ENCODE results near the gene F7.
"Not testable (repeated sequence)": the region's sequence is repeated elsewhere in the genome, so short reads cannot be mapped to it uniquely, and the experiment has no call there.

F7 gene

DNA sequence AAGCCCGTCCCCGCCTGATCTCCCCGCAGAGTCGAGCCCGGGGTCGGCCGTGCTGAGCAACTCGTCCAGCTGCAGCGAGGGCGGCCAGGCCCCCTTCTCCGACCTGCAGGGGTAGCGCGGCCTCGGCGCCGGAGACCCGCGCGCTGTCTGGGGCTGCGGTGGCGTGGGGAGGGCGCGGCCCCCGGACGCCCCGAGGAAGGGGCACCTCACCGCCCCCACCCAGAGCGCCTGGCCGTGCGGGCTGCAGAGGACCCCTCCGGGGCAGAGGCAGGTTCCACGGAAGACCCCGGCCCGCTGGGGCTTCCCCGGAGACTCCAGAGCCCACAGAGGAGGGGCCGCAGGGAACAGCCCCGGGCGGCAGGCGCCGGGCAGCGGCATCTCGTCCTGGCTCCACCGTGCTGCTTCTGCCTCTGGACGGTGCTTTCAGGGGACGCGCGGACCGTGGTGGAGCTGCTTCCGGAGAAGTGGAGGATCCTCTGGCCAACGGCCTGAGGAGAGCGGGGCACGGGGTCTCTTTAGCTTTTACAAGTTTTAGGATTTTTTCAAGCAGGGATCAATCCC, 8.8 kb upstream of the F7 start:
- no peak overlapping the region for H3K4me3 ChIP-seq (ENCODE audit: insufficient read length, low read depth)
- TF ChIP-seq SUZ12 (IDR thresholded peaks at IDR 0.05; ENCODE audit: extremely low read depth, insufficient read depth, insufficient read length) (no peak), ZNF274 (IDR thresholded peaks at IDR 0.05; ENCODE audit: low read depth, low read length) (no peak), YY1 (IDR thresholded peaks at IDR 0.05; ENCODE audit: insufficient read depth, insufficient read length) (no peak)
- H3K9me3 ChIP-seq (ENCODE audit: insufficient read depth, low read length): no peaks in the 10 kb centered on the region
- H3K4me1 ChIP-seq (ENCODE audit: insufficient read depth, insufficient read length): no peaks in the 10 kb centered on the region
- H3K36me3 ChIP-seq (ENCODE audit: insufficient read depth, insufficient read length, low read length): no peaks in the 10 kb centered on the region
- no peak overlapping the region for H3K9ac ChIP-seq (ENCODE audit: insufficient read length, low read depth)
- DNase-seq (ENCODE audit: low read depth, low spot score): no peak
- H3K27me3 ChIP-seq (ENCODE audit: insufficient read depth, insufficient read length): no peaks in the 10 kb centered on the region

DNA sequence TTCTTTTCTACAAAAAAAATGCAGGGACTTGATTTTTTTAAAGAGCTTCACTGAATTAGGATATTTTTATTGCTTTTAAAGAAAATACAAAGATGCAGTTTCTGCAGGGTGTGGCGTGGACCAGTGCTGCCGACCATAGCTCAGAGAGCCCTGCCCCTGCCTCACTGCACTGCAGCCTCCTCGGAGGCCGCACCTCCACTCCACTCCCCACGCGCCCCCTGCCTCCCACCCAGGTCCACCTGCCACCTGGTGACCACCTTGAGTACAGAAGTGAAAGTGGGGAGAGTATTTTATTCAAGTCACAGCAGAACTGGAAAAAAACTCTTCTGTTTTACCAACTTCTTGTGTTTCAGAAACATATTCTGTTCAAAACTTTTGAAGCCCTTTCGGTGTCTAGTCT, 7.9 kb upstream of the F7 start:
- H3K36me3 ChIP-seq (ENCODE audit: insufficient read depth, insufficient read length, low read length): no peaks in the 10 kb centered on the region
- H3K9me3 ChIP-seq (ENCODE audit: insufficient read depth, low read length): no peaks in the 10 kb centered on the region
- H3K4me3 ChIP-seq (ENCODE audit: insufficient read length, low read depth): no peak overlapping the region
- no peak overlapping the region for H3K9ac ChIP-seq (ENCODE audit: insufficient read length, low read depth)
- H3K27me3 ChIP-seq (ENCODE audit: insufficient read depth, insufficient read length): no peaks in the 10 kb centered on the region
- no peak for DNase-seq (ENCODE audit: low read depth, low spot score)
- H3K4me1 ChIP-seq (ENCODE audit: insufficient read depth, insufficient read length): no peaks in the 10 kb centered on the region
- TF ChIP-seq ZNF274 (IDR thresholded peaks at IDR 0.05; ENCODE audit: low read depth, low read length) (no peak), YY1 (IDR thresholded peaks at IDR 0.05; ENCODE audit: insufficient read depth, insufficient read length) (no peak), SUZ12 (IDR thresholded peaks at IDR 0.05; ENCODE audit: extremely low read depth, insufficient read depth, insufficient read length) (no peak)

DNA sequence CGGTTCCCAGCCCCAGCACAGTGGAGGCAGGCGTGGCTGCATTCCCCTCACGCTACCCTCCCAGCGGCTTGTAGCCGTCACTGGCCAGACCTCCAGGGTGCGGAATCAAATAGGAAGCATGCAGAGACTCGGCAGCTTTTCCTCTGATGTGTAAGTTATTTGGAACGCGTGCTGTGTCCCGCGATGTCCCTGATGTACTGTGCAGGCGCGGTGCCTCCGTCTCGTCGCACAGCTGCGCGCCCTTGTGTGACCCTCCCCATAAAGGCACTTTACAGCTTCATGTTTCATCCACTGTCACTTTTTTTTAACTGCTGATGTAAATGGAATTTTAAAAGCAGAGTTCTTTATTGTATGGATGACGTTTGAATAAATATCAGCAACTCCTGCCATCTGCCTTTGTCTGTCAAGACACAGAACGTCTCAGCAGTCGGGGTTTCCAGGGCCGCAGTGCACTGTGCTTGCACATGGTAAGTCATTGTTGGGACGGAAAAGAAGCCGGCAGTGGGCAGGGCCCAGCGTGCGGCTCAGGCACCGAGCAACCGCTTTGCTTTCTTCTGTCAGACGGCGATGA, 7.3 kb upstream of the F7 start:
- H3K4me1 ChIP-seq (ENCODE audit: insufficient read depth, insufficient read length): no peaks in the 10 kb centered on the region
- no peaks in the 10 kb centered on the region for H3K36me3 ChIP-seq (ENCODE audit: insufficient read depth, insufficient read length, low read length)
- H3K27me3 ChIP-seq (ENCODE audit: insufficient read depth, insufficient read length): no peaks in the 10 kb centered on the region
- H3K9ac ChIP-seq (ENCODE audit: insufficient read length, low read depth): no peak overlapping the region
- no peak for TF ChIP-seq YY1 (IDR thresholded peaks at IDR 0.05; ENCODE audit: insufficient read depth, insufficient read length)
- TF ChIP-seq SUZ12 (IDR thresholded peaks at IDR 0.05; ENCODE audit: extremely low read depth, insufficient read depth, insufficient read length): no peak
- TF ChIP-seq ZNF274 (IDR thresholded peaks at IDR 0.05; ENCODE audit: low read depth, low read length): no peak
- no peak for DNase-seq (ENCODE audit: low read depth, low spot score)
- no peak overlapping the region for H3K4me3 ChIP-seq (ENCODE audit: insufficient read length, low read depth)
- no peaks in the 10 kb centered on the region for H3K9me3 ChIP-seq (ENCODE audit: insufficient read depth, low read length)

DNA sequence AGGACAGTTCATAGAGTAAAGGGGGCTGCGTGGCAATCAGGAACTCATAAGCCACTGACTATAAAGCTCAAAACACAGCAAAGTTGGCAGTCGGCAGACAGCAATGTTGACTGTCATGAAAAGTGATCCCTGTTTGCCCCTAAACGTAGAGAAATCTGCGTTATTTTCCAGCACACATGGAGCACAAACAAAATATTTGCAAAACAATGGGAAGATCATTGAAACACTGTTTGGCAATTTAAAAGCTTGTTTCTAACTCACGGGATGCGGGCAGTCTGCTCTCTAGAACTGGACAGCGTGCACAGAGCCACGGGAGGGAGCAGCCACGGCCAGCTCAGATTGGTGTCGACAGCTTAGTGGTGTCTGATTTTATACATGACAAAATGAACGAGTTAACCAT, 6.4 kb upstream of the F7 start:
- Histone ChIP-seq H3K4me1 (ENCODE audit: insufficient read depth, insufficient read length) (no peaks in the 10 kb centered on the region), H3K4me3 (ENCODE audit: insufficient read length, low read depth) (no peak overlapping the region), H3K36me3 (ENCODE audit: insufficient read depth, insufficient read length, low read length) (no peaks in the 10 kb centered on the region), H3K27me3 (ENCODE audit: insufficient read depth, insufficient read length) (no peaks in the 10 kb centered on the region), H3K9ac (ENCODE audit: insufficient read length, low read depth) (no peak overlapping the region), H3K9me3 (ENCODE audit: insufficient read depth, low read length) (no peaks in the 10 kb centered on the region)
- TF ChIP-seq SUZ12 (IDR thresholded peaks at IDR 0.05; ENCODE audit: extremely low read depth, insufficient read depth, insufficient read length) (no peak), YY1 (IDR thresholded peaks at IDR 0.05; ENCODE audit: insufficient read depth, insufficient read length) (no peak)
- no peak for DNase-seq (ENCODE audit: low read depth, low spot score)

DNA sequence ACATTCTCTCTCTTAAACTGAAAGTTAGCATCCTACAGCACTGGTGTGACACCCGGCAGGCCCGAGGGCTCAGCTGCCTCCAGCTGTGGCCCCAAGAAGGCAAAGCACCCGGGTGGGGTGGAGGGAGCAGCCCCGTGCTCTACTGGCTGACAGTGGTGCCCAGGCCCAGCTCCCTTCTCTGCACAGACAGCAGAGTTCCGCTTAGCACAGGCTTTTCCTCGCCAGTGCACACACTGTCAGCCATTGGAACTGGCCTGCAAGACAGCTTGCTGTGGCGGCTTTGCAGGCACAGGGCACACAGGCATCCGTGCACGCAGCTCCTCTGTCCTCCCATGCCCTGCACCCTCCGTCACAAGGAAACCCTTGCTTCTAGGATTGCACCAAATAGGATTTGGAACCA, 3.3 kb upstream of the F7 start:
- not testable (repeated sequence) for H3K9me3 ChIP-seq (ENCODE audit: insufficient read depth, low read length); H3K27me3 ChIP-seq (ENCODE audit: insufficient read depth, insufficient read length); H3K4me3 ChIP-seq (ENCODE audit: insufficient read length, low read depth); H3K9ac ChIP-seq (ENCODE audit: insufficient read length, low read depth); H3K36me3 ChIP-seq (ENCODE audit: insufficient read depth, insufficient read length, low read length); DNase-seq (ENCODE audit: low read depth, low spot score); H3K4me1 ChIP-seq (ENCODE audit: insufficient read depth, insufficient read length)

DNA sequence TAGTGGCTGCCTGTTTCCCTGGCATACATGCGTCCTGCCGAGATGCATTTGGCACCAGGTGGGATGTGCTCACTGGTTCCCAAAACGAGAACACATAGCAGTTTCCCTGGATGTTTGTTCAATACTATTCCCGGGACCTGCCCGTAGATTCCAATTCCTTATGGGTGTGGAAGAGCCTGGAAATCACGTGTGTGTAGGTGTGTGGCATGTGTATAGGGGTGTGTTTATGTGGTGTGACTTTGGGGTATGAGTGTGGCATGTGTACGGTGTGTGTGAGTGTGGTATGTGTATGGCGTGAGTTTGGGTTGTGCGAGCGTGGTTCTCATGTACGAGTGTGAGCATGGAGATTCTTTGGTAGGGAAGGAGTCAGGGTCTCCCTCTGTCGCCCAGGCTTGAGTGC, 2.9 kb upstream of the F7 start:
- DNase-seq (ENCODE audit: low read depth, low spot score): no peak
- Histone ChIP-seq H3K9ac (ENCODE audit: insufficient read length, low read depth) (no peak overlapping the region), H3K4me1 (ENCODE audit: insufficient read depth, insufficient read length) (no peaks in the 10 kb centered on the region), H3K4me3 (ENCODE audit: insufficient read length, low read depth) (no peak overlapping the region), H3K27me3 (ENCODE audit: insufficient read depth, insufficient read length) (no peaks in the 10 kb centered on the region), H3K9me3 (ENCODE audit: insufficient read depth, low read length) (no peaks in the 10 kb centered on the region), H3K36me3 (ENCODE audit: insufficient read depth, insufficient read length, low read length) (no peaks in the 10 kb centered on the region)
- no peak for TF ChIP-seq YY1 (IDR thresholded peaks at IDR 0.05; ENCODE audit: insufficient read depth, insufficient read length)
- TF ChIP-seq SUZ12 (IDR thresholded peaks at IDR 0.05; ENCODE audit: extremely low read depth, insufficient read depth, insufficient read length): no peak
- TF ChIP-seq ZNF274 (IDR thresholded peaks at IDR 0.05; ENCODE audit: low read depth, low read length): no peak

DNA sequence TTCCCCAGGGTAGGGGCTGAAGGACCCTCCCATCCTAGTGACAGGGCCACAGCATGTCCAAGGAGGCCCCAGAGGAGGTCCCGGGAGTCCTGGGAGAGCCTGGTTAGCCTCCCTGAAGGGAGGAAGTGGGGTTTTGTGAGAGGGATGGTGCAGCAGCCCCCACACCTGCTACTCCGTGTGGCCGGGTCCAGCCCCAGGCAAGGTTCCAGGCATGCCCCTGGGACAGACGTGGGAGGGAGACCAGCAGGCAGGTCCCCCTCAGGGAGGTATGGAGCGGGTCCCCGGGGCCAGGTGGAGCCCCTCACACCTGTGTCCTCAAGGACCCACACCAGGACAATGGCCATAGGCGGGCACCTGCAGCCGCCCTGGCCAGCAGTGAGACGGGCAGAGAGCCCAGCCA, 1.9 kb upstream of the F7 start:
- H3K4me3 ChIP-seq (ENCODE audit: insufficient read length, low read depth): no peak overlapping the region
- no peak overlapping the region for H3K9ac ChIP-seq (ENCODE audit: insufficient read length, low read depth)
- DNase-seq (ENCODE audit: low read depth, low spot score): no peak
- H3K27me3 ChIP-seq (ENCODE audit: insufficient read depth, insufficient read length): no peaks in the 10 kb centered on the region
- no peaks in the 10 kb centered on the region for H3K36me3 ChIP-seq (ENCODE audit: insufficient read depth, insufficient read length, low read length)
- no peaks in the 10 kb centered on the region for H3K4me1 ChIP-seq (ENCODE audit: insufficient read depth, insufficient read length)
- TF ChIP-seq SUZ12 (IDR thresholded peaks at IDR 0.05; ENCODE audit: extremely low read depth, insufficient read depth, insufficient read length): no peak
- TF ChIP-seq ZNF274 (IDR thresholded peaks at IDR 0.05; ENCODE audit: low read depth, low read length): no peak
- TF ChIP-seq YY1 (IDR thresholded peaks at IDR 0.05; ENCODE audit: insufficient read depth, insufficient read length): no peak
- H3K9me3 ChIP-seq (ENCODE audit: insufficient read depth, low read length): no peaks in the 10 kb centered on the region
